GM20000 (cell line): Measurements from ENCODE around the gene PRR23A.

ENCODE experiments used
- DNase-seq: peaks from one replicate; pipeline ENCODE4 v3.0.0; 2012; ENCODE audit warnings: low spot score
- CTCF ChIP-seq: IDR thresholded peaks from 2 replicates; pipeline ENCODE4 v1.5.1; 2012; ENCODE audit warnings: mild to moderate bottlenecking, control low read depth; ENCODE audit errors: extremely low read depth, missing control alignments

PRR23A gene

GRCh38 chr3:139024968-139025367, 18.9 kb upstream of the PRR23A start:
- no peak for TF ChIP-seq CTCF
- no peak for DNase-seq

- TF ChIP-seq CTCF: no peak
- no peak for DNase-seq
These were observed 14.8 kb upstream of the PRR23A start, which contains the start of gene PRR23B for GRCh38 chr3:139020868-139021234. Gene PRR23B (minus strand): TSS chr3:139020926. CDS start chr3:139020661, 265 bp downstream.

- DNase-seq: no peak
- TF ChIP-seq CTCF: no peak
These were observed 14.2 kb upstream of the PRR23A start for GRCh38 chr3:139020036-139020867.

GRCh38 chr3:139016430-139017048, 10.5 kb upstream of the PRR23A start:
- no peak for DNase-seq
- no peak for TF ChIP-seq CTCF

GRCh38 chr3:139005356-139005993, 593 bp downstream of the PRR23A start:
- no peak for TF ChIP-seq CTCF
- DNase-seq: no peak

GRCh38 chr3:138995706-138996105, 10.4 kb downstream of the PRR23A start:
- no peak for TF ChIP-seq CTCF
- no peak for DNase-seq

- no peak for TF ChIP-seq CTCF
These were observed 18.9 kb downstream of the PRR23A start for GRCh38 chr3:138987181-138987580.

More at GRCh38 chr3:138987181-138987580, 18.9 kb downstream of the PRR23A start:
- no peak for DNase-seq
